NOMO-1 treated with dmso at 0.1 percent for 144 hours (cell line): Measurements from ENCODE around the gene XRCC4.
A peak's percentile ranks its signal among the peaks of the same experiment; 100 is the strongest.

Experiments used
- DNase-seq: peaks from one replicate; lab custom pipeline; 2025; ENCODE audit not compliant: unreplicated experiment; lab: John Stamatoyannopoulos, UW

Gene XRCC4

GRCh38 chr5:83071286-83072051 lies 5.9 kb upstream of the XRCC4 start:
- no peak for DNase-seq

- DNase-seq = peak; percentile 28
Measured at GRCh38 chr5:83072966-83073365, 4.4 kb upstream of the XRCC4 start.

GRCh38 chr5:83077662-83078261 lies 415 bp downstream of the XRCC4 start:
- DNase-seq = peak; percentile 35

- DNase-seq = no peak
Measured at GRCh38 chr5:83082750-83083149, 5.4 kb downstream of the XRCC4 start.

- no peak for DNase-seq
Measured at GRCh38 chr5:83084336-83084735, 7.0 kb downstream of the XRCC4 start.

GRCh38 chr5:83085106-83085505 lies 7.8 kb downstream of the XRCC4 start:
- no peak for DNase-seq

- no peak for DNase-seq
Measured at GRCh38 chr5:83090169-83090568, 12.8 kb downstream of the XRCC4 start.

- DNase-seq = no peak
Measured at GRCh38 chr5:83092619-83093018, 15.3 kb downstream of the XRCC4 start.

GRCh38 chr5:83093692-83094091 lies 16.3 kb downstream of the XRCC4 start:
- DNase-seq = no peak

GRCh38 chr5:83095163-83095956 lies 18.0 kb downstream of the XRCC4 start:
- no peak for DNase-seq

- no peak for DNase-seq
Measured at GRCh38 chr5:83095957-83096539, 18.7 kb downstream of the XRCC4 start.

- DNase-seq = no peak
Measured at GRCh38 chr5:83096660-83097339, 19.5 kb downstream of the XRCC4 start.

GRCh38 chr5:83097689-83098231 lies 20.4 kb downstream of the XRCC4 start:
- DNase-seq = no peak

GRCh38 chr5:83099001-83099400 lies 21.7 kb downstream of the XRCC4 start:
- no peak for DNase-seq

- DNase-seq = no peak
Measured at GRCh38 chr5:83099445-83099844, 22.1 kb downstream of the XRCC4 start.

- no peak for DNase-seq
Measured at GRCh38 chr5:83101514-83101913, 24.2 kb downstream of the XRCC4 start.

- no peak for DNase-seq
Measured at GRCh38 chr5:83102364-83102980, 25.1 kb downstream of the XRCC4 start.

GRCh38 chr5:83104021-83104420 lies 26.7 kb downstream of the XRCC4 start:
- DNase-seq = no peak

GRCh38 chr5:83107692-83108420 lies 30.5 kb downstream of the XRCC4 start:
- no peak for DNase-seq

GRCh38 chr5:83109380-83109779 lies 32.0 kb downstream of the XRCC4 start:
- DNase-seq = no peak
